Activated naive CD8-positive, alpha-beta T cell treated with anti-CD3 and anti-CD28 coated beads for 36 hours (primary cell): Measurements from ENCODE around the gene TMEM59L. TPM values are rescaled to one million over a fixed set of nuclear protein-coding genes. Genes with fewer than 3 reads are reported as not detected.

Source experiments
- DNase-seq: peaks from one replicate; pipeline ENCODE4 v3.0.0; 2021
- H3K27ac Mint-ChIP-seq: one replicate; pipeline ENCODE4 v1.8.0; 2022; ENCODE audit warnings: mild to moderate bottlenecking, moderate library complexity, mixed read lengths
- H3K27me3 Mint-ChIP-seq: one replicate; pipeline ENCODE4 v1.8.0; 2022; ENCODE audit warnings: mild to moderate bottlenecking, mixed read lengths
- H3K36me3 Mint-ChIP-seq: one replicate; pipeline ENCODE4 v1.8.0; 2021; ENCODE audit warnings: mild to moderate bottlenecking, mixed read lengths
- H3K4me1 Mint-ChIP-seq: one replicate; pipeline ENCODE4 v1.8.0; 2021; ENCODE audit warnings: mixed read lengths
- H3K4me3 Mint-ChIP-seq: one replicate; pipeline ENCODE4 v1.8.0; 2022; ENCODE audit warnings: mild to moderate bottlenecking, moderate library complexity, mixed read lengths
- H3K9me3 Mint-ChIP-seq: one replicate; pipeline ENCODE4 v1.8.0; 2022; ENCODE audit warnings: mixed read lengths
- total RNA-seq, 2 experiments: library from RNA; stranded (reverse); gene quantifications; one replicate each; pipeline ENCODE4 v1.2.3, GENCODE V29; 2021

Gene TMEM59L
- total RNA-seq, 2 experiments from 2014 or later: not detected

- Mint-ChIP-seq H3K27ac (no peak overlapping the region), H3K4me1 (peaks cover 12% of the 10 kb centered on the region), H3K4me3 (no peak overlapping the region), H3K9me3 (no peaks in the 10 kb centered on the region), H3K36me3 (peaks cover 7% of the 10 kb centered on the region), H3K27me3 (no peaks in the 10 kb centered on the region)
- no peak for DNase-seq
Measured at GRCh38 chr19:18651733-18652132, 39.1 kb downstream of the TMEM59L start.

GRCh38 chr19:18653853-18654252 is 41.2 kb downstream of the TMEM59L start:
- H3K27me3 Mint-ChIP-seq: no peaks in the 10 kb centered on the region
- no peak overlapping the region for H3K4me3 Mint-ChIP-seq
- peaks cover 14% of the 10 kb centered on the region for H3K4me1 Mint-ChIP-seq
- peaks cover 7% of the 10 kb centered on the region for H3K36me3 Mint-ChIP-seq
- no peak for DNase-seq
- no peak overlapping the region for H3K27ac Mint-ChIP-seq
- H3K9me3 Mint-ChIP-seq: no peaks in the 10 kb centered on the region

- Mint-ChIP-seq H3K4me3 (no peak overlapping the region), H3K36me3 (peaks cover 5% of the 10 kb centered on the region), H3K4me1 (peaks cover 15% of the 10 kb centered on the region), H3K9me3 (no peaks in the 10 kb centered on the region), H3K27me3 (no peaks in the 10 kb centered on the region), H3K27ac (no peak overlapping the region)
- DNase-seq: no peak
Measured at GRCh38 chr19:18654469-18654868, 41.8 kb downstream of the TMEM59L start.

- H3K27me3 Mint-ChIP-seq: no peaks in the 10 kb centered on the region
- peaks cover 13% of the 10 kb centered on the region for H3K4me1 Mint-ChIP-seq
- H3K27ac Mint-ChIP-seq: no peak overlapping the region
- no peaks in the 10 kb centered on the region for H3K9me3 Mint-ChIP-seq
- H3K4me3 Mint-ChIP-seq: no peak overlapping the region
- DNase-seq: no peak
- H3K36me3 Mint-ChIP-seq: peaks cover 5% of the 10 kb centered on the region
Measured at GRCh38 chr19:18655173-18655844, 42.6 kb downstream of the TMEM59L start.

GRCh38 chr19:18656337-18657086 is 43.8 kb downstream of the TMEM59L start:
- DNase-seq: no peak
- no peaks in the 10 kb centered on the region for H3K27me3 Mint-ChIP-seq
- no peaks in the 10 kb centered on the region for H3K9me3 Mint-ChIP-seq
- H3K27ac Mint-ChIP-seq: no peak overlapping the region
- H3K4me1 Mint-ChIP-seq: peaks cover 13% of the 10 kb centered on the region
- no peak overlapping the region for H3K4me3 Mint-ChIP-seq
- peaks cover 4% of the 10 kb centered on the region for H3K36me3 Mint-ChIP-seq

GRCh38 chr19:18657590-18658365 is 45.1 kb downstream of the TMEM59L start:
- H3K27me3 Mint-ChIP-seq: no peaks in the 10 kb centered on the region
- H3K4me1 Mint-ChIP-seq: peaks cover 11% of the 10 kb centered on the region
- no peaks in the 10 kb centered on the region for H3K36me3 Mint-ChIP-seq
- DNase-seq: no peak
- H3K27ac Mint-ChIP-seq: no peak overlapping the region
- H3K9me3 Mint-ChIP-seq: no peaks in the 10 kb centered on the region
- H3K4me3 Mint-ChIP-seq: no peak overlapping the region

GRCh38 chr19:18658366-18658855 is 45.7 kb downstream of the TMEM59L start:
- H3K27me3 Mint-ChIP-seq: no peaks in the 10 kb centered on the region
- H3K4me1 Mint-ChIP-seq: peaks cover 14% of the 10 kb centered on the region
- H3K4me3 Mint-ChIP-seq: no peak overlapping the region

GRCh38 chr19:18659281-18660050 is 46.8 kb downstream of the TMEM59L start:
- Mint-ChIP-seq H3K27me3 (no peaks in the 10 kb centered on the region), H3K36me3 (no peaks in the 10 kb centered on the region), H3K4me3 (no peak overlapping the region), H3K9me3 (no peaks in the 10 kb centered on the region), H3K4me1 (peaks cover 22% of the 10 kb centered on the region), H3K27ac (no peak overlapping the region)
- DNase-seq: no peak

More at GRCh38 chr19:18658366-18658855, 45.7 kb downstream of the TMEM59L start:
- Mint-ChIP-seq H3K27ac (no peak overlapping the region), H3K36me3 (no peaks in the 10 kb centered on the region), H3K9me3 (no peaks in the 10 kb centered on the region)
- DNase-seq: no peak

- DNase-seq: no peak
- H3K27ac Mint-ChIP-seq: no peak overlapping the region
- no peaks in the 10 kb centered on the region for H3K27me3 Mint-ChIP-seq
- no peak overlapping the region for H3K4me3 Mint-ChIP-seq
- H3K9me3 Mint-ChIP-seq: no peaks in the 10 kb centered on the region
- H3K36me3 Mint-ChIP-seq: no peaks in the 10 kb centered on the region
- peaks cover 22% of the 10 kb centered on the region for H3K4me1 Mint-ChIP-seq
Measured at GRCh38 chr19:18660051-18660910, 47.6 kb downstream of the TMEM59L start.

GRCh38 chr19:18660939-18661670 is 48.4 kb downstream of the TMEM59L start:
- H3K9me3 Mint-ChIP-seq: no peaks in the 10 kb centered on the region
- DNase-seq: no peak
- H3K27me3 Mint-ChIP-seq: no peaks in the 10 kb centered on the region
- H3K36me3 Mint-ChIP-seq: no peaks in the 10 kb centered on the region
- H3K4me3 Mint-ChIP-seq: no peak overlapping the region
- peaks cover 22% of the 10 kb centered on the region for H3K4me1 Mint-ChIP-seq
- H3K27ac Mint-ChIP-seq: no peak overlapping the region

- Mint-ChIP-seq H3K27ac (no peak overlapping the region), H3K9me3 (no peaks in the 10 kb centered on the region), H3K36me3 (no peaks in the 10 kb centered on the region)
Measured at GRCh38 chr19:18662972-18663732, 50.5 kb downstream of the TMEM59L start.

GRCh38 chr19:18663940-18664530 is 51.4 kb downstream of the TMEM59L start:
- Mint-ChIP-seq H3K4me3 (no peak overlapping the region), H3K27ac (peak overlapping the region; percentile 12), H3K27me3 (no peaks in the 10 kb centered on the region), H3K36me3 (no peaks in the 10 kb centered on the region), H3K4me1 (peaks cover 15% of the 10 kb centered on the region), H3K9me3 (no peaks in the 10 kb centered on the region)
- DNase-seq: no peak

More at GRCh38 chr19:18662972-18663732, 50.5 kb downstream of the TMEM59L start:
- Mint-ChIP-seq H3K4me3 (no peak overlapping the region), H3K27me3 (no peaks in the 10 kb centered on the region), H3K4me1 (peaks cover 20% of the 10 kb centered on the region)
- no peak for DNase-seq
